ENCODE results near the gene NCSTN.
"Not testable (repeated sequence)": the region's sequence is repeated elsewhere in the genome, so short reads cannot be mapped to it uniquely, and the experiment has no call there.

NCSTN gene

GRCh38 chr1:160371346-160371631 is 28.1 kb downstream of the NCSTN start:
- DNase-seq (ENCODE audit: insufficient read length, low spot score), result no peak
- TF ChIP-seq POLR2A (IDR thresholded peaks at IDR 0.05; ENCODE audit: low read depth, low read length), result no peak
- FAIRE-seq, result no peak

GRCh38 chr1:160371756-160372155 is 28.6 kb downstream of the NCSTN start:
- FAIRE-seq (no peak), DNase-seq (ENCODE audit: insufficient read length, low spot score) (no peak)
- no peak for TF ChIP-seq POLR2A (IDR thresholded peaks at IDR 0.05; ENCODE audit: low read depth, low read length)

DNA sequence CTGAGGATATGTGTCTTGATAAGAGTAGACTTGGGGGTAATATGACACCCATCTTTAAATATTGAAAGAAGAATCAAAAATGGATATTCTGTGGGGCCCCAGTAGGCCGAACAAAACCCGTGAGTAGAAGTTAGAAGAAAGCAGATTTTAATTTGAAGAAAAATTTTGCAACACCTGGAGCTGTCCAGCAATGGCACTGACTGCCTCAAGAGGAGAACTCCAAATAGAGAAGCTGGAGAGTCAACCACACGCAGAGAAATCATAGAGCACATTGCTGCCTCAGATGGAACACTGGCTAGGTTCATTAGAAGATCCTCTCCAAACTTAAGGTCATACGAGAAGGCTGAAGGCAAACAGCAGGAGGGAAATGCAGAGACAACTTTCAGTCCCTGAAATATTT is 30.5 kb downstream of the NCSTN start:
- FAIRE-seq (no peak), DNase-seq (ENCODE audit: insufficient read length, low spot score) (no peak)
- TF ChIP-seq POLR2A (IDR thresholded peaks at IDR 0.05; ENCODE audit: low read depth, low read length), result no peak

DNA sequence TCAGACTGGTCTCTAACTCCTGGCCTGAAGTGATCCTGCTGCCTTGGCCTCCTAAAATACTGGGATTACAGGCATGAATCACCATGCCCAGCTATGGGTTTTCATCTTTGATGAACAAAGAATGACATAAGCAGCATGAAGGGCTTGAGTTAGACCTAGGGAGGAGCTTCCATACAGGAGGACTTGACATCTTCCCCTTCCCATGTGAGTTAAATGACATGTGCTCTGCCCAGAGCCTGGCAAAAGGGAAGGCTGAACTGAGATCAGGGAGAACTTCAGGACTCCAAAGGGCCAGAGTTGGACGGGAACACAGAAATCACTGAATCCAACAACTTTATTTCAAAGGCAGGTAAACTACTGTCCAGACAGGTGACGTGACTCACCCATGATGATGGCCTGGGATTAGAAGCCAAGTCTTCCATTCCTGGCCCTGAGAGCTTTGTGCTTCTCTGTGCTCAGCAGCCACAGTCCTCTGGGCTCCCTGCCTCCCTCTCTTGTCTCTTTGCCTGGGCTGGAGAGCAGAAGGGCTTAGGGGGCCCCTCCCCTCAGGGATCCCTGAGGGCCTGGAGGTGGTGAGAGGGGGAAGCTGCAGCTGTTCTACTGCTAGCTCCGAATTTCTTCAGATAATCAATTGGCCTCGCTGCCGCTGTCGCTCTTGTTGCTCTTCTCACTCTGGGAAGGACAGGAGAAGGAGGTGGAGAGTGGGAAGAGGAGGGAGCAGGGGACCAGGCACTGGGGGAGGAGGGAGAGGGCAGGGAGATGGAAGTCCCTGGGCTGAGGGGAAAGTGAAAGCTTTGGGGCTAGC is 31.3 kb downstream of the NCSTN start:
- no peak for FAIRE-seq
- no peak for DNase-seq (ENCODE audit: insufficient read length, low spot score)

DNA sequence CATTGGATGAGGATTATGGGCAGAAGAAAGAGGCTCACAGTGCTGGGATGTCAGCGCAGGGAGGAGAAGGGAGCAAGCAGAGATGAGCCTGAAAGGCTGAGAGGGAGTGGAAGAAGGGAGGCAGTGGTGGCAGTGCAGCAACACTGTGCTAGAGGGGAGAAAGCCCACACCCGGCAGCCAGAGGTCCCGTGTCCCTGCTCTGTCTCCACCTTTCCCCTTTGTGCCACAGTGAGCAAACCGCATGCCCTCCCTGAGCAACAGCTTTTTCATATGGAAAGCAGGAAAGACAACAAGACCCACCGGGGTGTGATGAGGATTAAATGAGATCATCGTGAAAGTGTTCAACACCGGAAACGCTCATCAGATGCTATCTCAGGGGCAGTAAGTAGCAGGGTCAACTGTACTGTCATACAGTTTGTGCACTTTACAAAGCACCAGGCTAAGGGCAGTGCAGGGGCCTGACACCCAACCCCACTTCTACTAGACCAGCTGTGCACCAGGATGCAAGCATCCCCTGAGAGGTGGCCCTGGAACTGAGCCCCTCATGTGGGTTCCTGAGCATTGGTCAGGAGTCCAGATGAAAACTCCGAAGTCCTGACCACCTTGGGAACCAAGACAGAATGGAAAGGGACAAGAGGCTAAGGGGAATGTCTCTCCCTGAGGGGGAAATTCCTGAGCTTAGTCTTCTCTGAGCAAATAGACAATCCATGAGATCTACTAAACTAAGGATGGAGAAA is 32.8 kb downstream of the NCSTN start:
- peak; percentile 50 for DNase-seq (ENCODE audit: insufficient read length, low spot score)
- no peak for FAIRE-seq
- TF ChIP-seq POLR2A (IDR thresholded peaks at IDR 0.05; ENCODE audit: low read depth, low read length), result no peak

More for the DNA sequence above, 31.3 kb downstream of the NCSTN start:
- TF ChIP-seq POLR2A (IDR thresholded peaks at IDR 0.05; ENCODE audit: low read depth, low read length), result no peak

- DNase-seq (ENCODE audit: insufficient read length, low spot score), result peak; percentile 66
- TF ChIP-seq POLR2A (IDR thresholded peaks at IDR 0.05; ENCODE audit: low read depth, low read length), result no peak
- no peak for FAIRE-seq
These were observed 33.4 kb downstream of the NCSTN start for GRCh38 chr1:160376525-160377131.

- peak; percentile 53 for DNase-seq (ENCODE audit: insufficient read length, low spot score)
- no peak for FAIRE-seq
- no peak for TF ChIP-seq POLR2A (IDR thresholded peaks at IDR 0.05; ENCODE audit: low read depth, low read length)
These were observed 34.5 kb downstream of the NCSTN start for GRCh38 chr1:160377585-160378206.

GRCh38 chr1:160384812-160385211 is 41.6 kb downstream of the NCSTN start:
- not testable (repeated sequence) for DNase-seq (ENCODE audit: insufficient read length, low spot score); FAIRE-seq

DNA sequence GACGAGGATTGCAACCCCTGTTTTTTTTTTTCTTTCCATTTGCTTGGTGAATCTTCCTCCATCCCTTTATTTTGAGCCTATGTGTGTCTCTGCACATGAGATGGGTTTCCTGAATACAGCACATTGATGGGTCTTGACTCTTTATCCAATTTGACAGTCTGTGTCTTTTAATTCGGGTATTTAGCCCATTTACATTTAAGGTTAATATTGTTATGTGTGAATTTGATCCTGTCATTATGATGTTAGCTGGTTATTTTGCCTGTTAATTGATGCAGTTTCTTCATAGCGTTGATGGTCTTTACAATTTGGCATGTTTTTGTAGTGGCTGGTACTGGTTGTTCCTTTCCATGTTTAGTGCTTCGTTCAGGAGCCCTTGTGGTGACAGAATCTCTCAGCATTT is 45.2 kb downstream of the NCSTN start:
- FAIRE-seq; DNase-seq (ENCODE audit: insufficient read length, low spot score): not testable (repeated sequence)

GRCh38 chr1:160394673-160395072 is 51.5 kb downstream of the NCSTN start:
- FAIRE-seq (no peak), DNase-seq (ENCODE audit: insufficient read length, low spot score) (no peak)
- TF ChIP-seq POLR2A (IDR thresholded peaks at IDR 0.05; ENCODE audit: low read depth, low read length), result no peak

DNA sequence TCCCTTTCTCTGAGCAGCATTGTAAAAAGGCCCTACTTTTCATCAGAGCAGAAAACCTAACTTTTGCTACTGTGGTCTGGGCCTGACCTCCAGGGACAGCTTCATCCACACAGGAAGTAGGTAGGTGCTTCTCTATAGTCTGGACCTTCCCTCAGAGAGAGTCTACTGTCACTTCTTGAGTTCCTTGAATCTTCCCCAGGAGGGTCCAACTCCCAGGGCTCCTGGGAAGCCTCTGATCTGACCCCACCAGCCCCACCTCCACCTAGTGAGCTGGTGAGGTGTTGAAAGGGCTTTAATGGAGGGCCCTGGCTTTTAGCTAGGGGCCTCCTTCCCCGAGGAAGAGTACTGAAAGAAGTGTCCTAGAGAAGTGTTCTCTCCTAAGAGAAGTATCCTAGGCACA is 54.5 kb downstream of the NCSTN start:
- no peak for DNase-seq (ENCODE audit: insufficient read length, low spot score)
- TF ChIP-seq POLR2A (IDR thresholded peaks at IDR 0.05; ENCODE audit: low read depth, low read length), result no peak
- FAIRE-seq, result no peak

DNA sequence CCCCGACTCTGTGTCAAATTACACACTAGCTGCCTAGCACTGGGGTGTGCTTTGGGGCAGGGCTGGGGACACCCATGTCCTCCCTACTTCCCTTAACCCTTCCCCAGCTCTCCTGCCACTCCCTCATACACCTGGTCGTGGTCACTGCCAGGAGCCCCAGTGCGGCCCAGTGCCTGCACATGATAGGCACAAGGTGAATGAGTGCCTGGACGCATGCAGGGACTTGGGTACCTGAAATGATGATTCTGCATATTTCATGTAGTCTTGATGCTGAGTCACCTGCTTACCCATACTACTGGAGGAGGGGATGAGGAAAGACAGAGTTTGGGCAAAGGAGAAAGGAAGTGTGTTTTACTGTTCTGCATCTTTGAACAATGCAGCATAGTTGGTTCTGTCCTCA is 55.6 kb downstream of the NCSTN start:
- TF ChIP-seq POLR2A (IDR thresholded peaks at IDR 0.05; ENCODE audit: low read depth, low read length), result no peak
- no peak for DNase-seq (ENCODE audit: insufficient read length, low spot score)
- no peak for FAIRE-seq

DNA sequence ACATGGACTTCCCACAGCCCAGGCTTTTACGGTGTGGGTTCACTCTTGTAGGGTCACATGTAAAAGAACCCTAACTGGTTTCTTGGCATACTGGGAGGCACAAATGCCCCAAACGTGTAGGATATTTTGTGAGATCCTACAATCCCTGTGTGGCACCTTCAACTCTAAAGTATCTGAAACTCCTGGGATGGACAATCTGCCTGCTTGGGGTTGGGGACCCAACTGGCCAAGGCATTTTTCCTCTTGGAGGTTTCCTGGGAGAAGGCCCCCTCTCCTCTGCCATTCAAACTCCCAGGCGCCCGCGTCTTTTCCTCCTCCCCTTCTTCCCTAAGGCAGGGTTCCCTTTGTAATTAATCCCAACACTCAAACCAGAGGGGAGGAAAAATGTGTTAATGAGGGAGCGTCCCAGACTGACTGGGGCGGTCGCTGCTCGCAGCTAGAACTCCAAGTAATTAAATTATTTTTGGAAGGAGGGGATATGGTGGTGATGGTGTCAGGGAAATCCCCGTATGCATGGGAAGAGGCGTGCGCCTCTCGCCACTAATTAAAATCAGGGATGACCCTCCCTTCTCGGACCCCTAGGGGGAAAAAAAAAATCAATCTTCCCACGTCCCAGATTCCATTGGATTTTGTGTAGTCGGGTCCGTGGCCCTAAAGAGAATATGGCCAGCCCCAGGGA is 56.5 kb downstream of the NCSTN start:
- DNase-seq (ENCODE audit: insufficient read length, low spot score) (no peak), FAIRE-seq (no peak)

DNA sequence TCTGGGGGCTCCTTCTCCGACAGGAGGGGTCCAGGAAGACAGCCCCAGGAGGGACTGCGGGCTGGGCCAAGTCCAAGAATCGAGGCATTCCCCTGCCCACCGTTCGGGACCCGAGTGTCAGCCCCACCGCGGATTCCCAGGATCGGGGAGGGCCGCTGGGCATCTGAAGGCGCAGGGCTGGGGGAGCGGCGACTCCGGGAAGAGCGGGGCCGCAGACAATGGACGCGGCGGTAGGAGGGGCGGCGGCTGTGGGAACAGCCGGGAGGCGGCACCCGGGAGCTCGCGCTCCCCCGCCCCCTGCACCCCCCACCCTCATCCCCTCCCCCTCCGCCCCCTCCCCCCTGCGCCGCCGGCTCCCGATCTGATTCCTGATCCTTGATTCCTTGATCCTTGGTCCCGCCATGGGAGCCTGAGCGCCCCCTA is 57.1 kb downstream of the NCSTN start, which contains the start of gene VANGL2:
Gene VANGL2, plus strand, starts transcription at position 342 of the 423 bp plus-strand sequence. CDS start 15,274 bp downstream, outside the sequence.
- no peak for FAIRE-seq
- no peak for TF ChIP-seq POLR2A (IDR thresholded peaks at IDR 0.05; ENCODE audit: low read depth, low read length)

More for the DNA sequence above, 56.5 kb downstream of the NCSTN start:
- TF ChIP-seq POLR2A (IDR thresholded peaks at IDR 0.05; ENCODE audit: low read depth, low read length), result no peak

More for the DNA sequence above, 57.1 kb downstream of the NCSTN start, which contains the start of gene VANGL2:
- no peak for DNase-seq (ENCODE audit: insufficient read length, low spot score)

Measured in H54 (cell line).